Effector CD8-positive, alpha-beta T cell (primary cell): Measurements from ENCODE around the gene SPACA4.

ENCODE experiments used
- DNase-seq: peaks from one replicate; lab custom pipeline; 2025; lab: John Stamatoyannopoulos, UW

Gene SPACA4

GRCh38 chr19:48596679-48597465 is 9.7 kb upstream of the SPACA4 start:
- DNase-seq: no peak

DNA sequence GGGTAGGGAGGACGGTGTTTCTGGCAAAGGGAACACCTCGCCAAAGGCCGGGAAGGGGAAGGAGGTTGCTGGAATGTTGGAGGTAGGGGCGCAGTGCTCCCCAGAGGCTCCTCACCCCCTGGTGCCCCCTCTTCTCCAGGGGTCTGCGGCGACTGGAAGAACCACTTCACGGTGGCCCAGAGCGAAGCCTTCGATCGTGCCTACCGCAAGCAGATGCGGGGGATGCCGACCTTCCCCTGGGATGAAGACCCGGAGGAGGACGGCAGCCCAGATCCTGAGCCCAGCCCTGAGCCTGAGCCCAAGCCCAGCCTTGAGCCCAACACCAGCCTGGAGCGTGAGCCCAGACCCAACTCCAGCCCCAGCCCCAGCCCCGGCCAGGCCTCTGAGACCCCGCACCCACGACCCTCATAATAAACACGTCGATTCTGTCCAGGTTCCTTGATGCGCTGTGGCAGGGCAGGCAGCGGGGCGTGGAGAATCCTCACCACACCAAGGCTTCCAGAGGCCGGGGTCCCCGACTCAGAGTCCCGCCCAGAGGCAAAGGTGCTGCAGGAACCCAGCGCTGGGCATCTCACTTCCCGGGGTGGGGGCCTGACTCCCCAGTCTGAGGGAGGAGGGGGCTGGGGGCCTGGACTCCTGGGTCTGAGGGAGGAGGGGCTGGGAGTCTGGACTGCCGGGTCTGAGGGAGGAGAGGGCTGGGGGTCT is 7.4 kb upstream of the SPACA4 start:
- DNase-seq: no peak

- DNase-seq: no peak
These were observed 5.7 kb upstream of the SPACA4 start for GRCh38 chr19:48600679-48601417.

DNA sequence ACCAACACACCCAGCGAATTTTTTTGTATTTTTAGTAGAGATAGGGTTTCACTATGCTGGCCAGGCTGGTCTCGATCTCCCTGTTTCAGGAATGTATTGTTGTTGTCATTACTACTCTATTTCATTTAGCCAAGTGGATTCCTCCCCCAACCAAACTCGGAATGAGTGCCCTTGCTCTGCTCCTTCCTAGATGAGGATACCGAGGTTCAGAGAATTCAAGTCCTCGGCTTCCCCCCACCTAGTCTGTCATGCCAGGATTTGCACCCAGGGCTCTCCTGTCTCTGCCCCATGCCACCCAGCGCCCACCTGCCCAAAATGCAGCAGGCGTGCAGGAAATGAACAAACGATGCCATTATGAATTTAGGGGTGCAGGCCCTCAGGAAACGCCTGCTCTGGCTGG is 3.5 kb upstream of the SPACA4 start:
- no peak for DNase-seq

DNA sequence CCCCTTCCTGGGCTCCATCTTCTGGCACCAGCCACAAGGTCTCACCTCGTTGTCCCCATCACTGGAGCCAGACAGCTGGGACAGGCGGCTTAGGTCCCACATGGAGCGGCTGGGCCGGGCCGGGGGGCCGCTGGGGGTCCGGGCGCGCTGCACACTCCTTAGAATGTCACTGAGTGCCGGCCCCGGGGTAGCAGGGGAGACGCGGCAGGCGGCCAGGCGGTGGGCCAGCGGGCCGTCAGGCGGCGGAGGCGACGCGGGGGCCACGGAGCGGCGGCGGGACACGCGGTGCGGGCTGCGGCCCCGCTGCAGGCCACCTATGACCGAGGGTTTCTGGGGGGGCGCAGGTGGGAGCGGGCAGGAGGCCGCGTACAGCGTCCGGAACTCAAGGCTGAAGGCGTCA is 3.1 kb upstream of the SPACA4 start:
- no peak for DNase-seq

DNA sequence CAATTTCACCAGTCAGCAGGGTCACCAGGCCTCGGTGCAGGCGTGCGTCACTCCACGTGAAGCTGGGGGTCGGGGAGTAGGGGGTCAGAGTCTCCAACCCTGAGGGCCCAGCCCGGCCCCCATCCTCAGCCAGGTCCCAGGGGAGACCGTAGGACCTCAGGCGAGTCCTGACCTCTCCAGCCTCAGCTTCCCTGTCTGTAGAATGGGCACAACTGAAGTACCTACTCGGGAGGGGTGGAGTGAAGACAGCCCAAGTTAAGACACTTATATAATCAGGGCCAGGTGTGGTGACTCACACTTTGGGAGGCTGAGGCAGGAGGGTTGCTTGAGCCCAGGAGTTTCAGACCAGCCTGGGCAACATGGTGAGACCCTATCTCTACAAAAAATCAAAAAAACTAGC is 2.7 kb upstream of the SPACA4 start:
- no peak for DNase-seq

- no peak for DNase-seq
These were observed 815 bp downstream of the SPACA4 start for GRCh38 chr19:48607359-48607755.

- peak; percentile 15 for DNase-seq
These were observed 2.3 kb downstream of the SPACA4 start for GRCh38 chr19:48608798-48609263.

GRCh38 chr19:48609571-48610108 is 3.1 kb downstream of the SPACA4 start:
- no peak for DNase-seq

DNA sequence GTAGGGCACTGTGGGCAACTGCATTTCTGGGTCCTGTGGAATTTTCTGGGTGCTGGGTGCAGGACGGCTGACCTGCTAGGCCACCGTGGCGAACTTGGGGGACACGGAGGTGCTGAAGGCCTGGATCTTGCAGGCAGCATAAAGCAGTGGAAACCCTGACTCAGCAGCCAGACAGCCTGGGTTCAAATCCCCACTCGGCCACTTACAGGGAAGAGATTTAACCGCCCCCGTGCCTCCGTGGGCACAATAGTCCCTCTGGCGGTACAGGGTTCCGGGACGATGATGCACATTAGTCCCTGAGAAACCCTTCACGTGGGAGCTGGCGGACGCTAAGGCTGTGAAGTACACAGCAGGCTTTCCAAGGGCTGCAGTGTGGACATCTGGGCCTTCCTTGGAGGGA is 5.3 kb downstream of the SPACA4 start:
- DNase-seq: no peak

DNA sequence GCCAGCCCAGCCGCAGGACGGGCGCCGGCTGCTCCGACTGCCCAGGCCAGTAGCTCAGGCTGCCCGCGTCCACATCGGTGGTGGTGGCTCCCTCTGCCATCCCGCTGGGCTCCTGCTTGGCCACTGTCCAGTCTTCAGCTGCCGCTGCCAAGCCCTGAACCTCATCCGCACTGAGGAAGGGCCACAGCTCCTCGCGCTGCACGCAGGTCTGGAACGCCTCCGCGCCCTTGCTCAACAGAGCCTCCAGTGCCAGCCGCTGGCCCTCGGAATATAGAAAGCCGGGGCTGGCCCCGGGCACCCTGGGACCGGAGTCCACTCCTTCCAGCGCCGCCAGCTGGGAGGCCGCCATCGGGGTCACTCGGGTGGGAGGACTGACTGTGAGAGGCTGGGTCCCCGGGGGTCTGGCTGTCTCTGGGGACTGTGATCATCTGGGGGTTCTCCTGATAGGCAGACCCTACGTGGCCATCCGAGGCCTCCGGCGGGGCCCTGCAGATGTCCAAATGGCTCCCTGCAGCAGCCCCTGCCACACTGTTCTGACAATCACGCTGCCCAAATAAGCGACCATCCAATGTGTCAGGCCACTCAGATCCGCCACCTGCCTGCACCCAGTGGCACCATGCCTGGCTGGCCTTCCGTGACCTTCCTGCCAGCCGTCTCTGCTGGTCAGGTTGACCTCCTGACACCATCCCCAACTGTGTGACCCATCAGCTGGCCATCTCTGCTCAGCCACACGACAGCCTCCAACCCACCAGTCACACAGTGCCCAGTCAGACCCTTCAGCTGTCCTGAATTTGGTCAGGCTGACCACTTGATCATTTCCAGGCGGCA is 6.7 kb downstream of the SPACA4 start:
- DNase-seq: no peak

GRCh38 chr19:48613852-48614435 is 7.4 kb downstream of the SPACA4 start:
- no peak for DNase-seq

DNA sequence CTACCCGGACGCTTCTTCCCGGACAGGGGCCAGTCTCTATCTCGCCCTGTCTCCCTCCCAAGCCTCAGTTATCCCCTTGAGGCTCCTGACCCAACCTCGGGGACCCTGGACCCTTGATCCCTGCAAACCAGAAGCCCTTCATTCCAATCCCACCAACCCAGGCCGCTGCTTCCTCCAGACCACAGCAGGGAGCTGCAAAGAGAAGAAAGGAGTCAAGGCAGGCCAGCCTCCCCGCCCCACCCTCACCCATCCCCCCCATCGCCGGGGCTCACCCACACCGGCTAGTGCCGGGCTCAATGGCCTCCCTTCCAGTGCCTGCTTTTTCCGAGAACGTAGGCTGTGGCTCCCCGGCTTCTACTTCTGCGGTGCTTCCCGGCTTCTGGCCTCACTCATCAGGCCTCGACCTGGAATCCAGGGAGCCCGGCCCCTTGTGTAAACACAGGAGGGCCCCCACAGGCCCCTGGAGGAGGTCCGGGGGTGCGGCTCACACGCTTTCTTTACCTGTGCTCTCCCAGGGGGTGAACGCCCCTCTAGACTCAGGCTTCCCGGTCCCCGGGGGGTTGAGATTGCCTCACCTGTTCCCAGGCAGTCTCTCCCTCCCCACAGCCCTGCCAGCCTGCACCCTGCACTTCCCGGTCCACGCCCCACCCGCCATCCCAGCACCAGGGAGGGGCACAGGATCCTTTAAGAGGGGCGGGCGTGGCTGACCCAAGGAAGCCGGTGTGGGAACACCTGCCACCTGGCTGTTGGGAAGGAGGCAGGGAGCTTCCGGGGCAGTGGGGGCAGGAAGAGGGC is 8.1 kb downstream of the SPACA4 start, which contains the start of gene FAM83E:
FAM83E (minus strand) TSS at position 641 of the 795 bp plus-strand sequence. CDS start 1,704 bp downstream, outside the sequence.
- DNase-seq: no peak

- DNase-seq: no peak
These were observed 8.9 kb downstream of the SPACA4 start for GRCh38 chr19:48615231-48616040.

GRCh38 chr19:48616041-48616436 is 9.5 kb downstream of the SPACA4 start:
- DNase-seq: no peak

GRCh38 chr19:48616491-48617056 is 10.0 kb downstream of the SPACA4 start:
- no peak for DNase-seq

- no peak for DNase-seq
These were observed 10.8 kb downstream of the SPACA4 start for GRCh38 chr19:48617146-48617937.
